CD14-positive monocyte (primary cell): ENCODE measurements around the gene IRF2. TPM values are rescaled to one million over a fixed set of nuclear protein-coding genes. Genes with fewer than 3 reads are reported as not detected.

Experiments used
- DNase-seq, 3 donors: peaks; one replicate each; pipeline ENCODE4 v3.0.0-alpha.2; 2011 to 2022
- H2AFZ ChIP-seq: 2 replicates; pipeline ENCODE4 v1.6.0; 2012; ENCODE audit warnings: mild to moderate bottlenecking, low read depth, low read length, inconsistent platforms; ENCODE audit not compliant: insufficient read depth, poor library complexity, severe bottlenecking
- H3K27ac ChIP-seq, 2 donors: 1 replicate in 1 of 2; 2 replicates in 1 of 2; pipeline ENCODE4 v1.5.1; 2012 to 2013; ENCODE audit warnings: low read length in 2 of 2, control low read depth in 1 of 2, inconsistent platforms in 1 of 2, low read depth in 1 of 2, mild to moderate bottlenecking in 1 of 2
- H3K27me3 ChIP-seq, 2 donors: one replicate each; pipeline versions ENCODE4 v1.6.0 to v1.6.1; 2011 to 2013; ENCODE audit warnings: low read length in 2 of 2; ENCODE audit not compliant: control insufficient read depth in 2 of 2, insufficient read depth in 2 of 2
- H3K36me3 ChIP-seq, 2 donors: replicated peaks in 1 of 2; 1 replicate in 1 of 2; 2 replicates in 1 of 2; pipeline versions ENCODE4 v1.5.1 to v1.6.1; 2012 to 2013; ENCODE audit warnings: low read length in 2 of 2, control low read depth in 1 of 2, inconsistent platforms in 1 of 2, mild to moderate bottlenecking in 1 of 2; ENCODE audit not compliant: insufficient read depth in 2 of 2, control insufficient read depth in 1 of 2
- H3K4me1 ChIP-seq, 2 donors: 1 replicate in 1 of 2; 2 replicates in 1 of 2; pipeline versions ENCODE4 v1.5.1 to v1.6.1; 2012 to 2013; ENCODE audit warnings: low read length in 2 of 2, control low read depth in 1 of 2, inconsistent platforms in 1 of 2, mild to moderate bottlenecking in 1 of 2, moderate library complexity in 1 of 2; ENCODE audit not compliant: insufficient read depth in 2 of 2, control insufficient read depth in 1 of 2
- H3K4me2 ChIP-seq: replicated peaks from 2 replicates; pipeline ENCODE3; 2012; ENCODE audit warnings: low read length, moderate library complexity, mild to moderate bottlenecking; ENCODE audit not compliant: poor library complexity, severe bottlenecking; ENCODE audit errors: extremely low read depth
- H3K4me3 ChIP-seq, 3 experiments: fragments of 200-600 bp in 1 of 3; sonication (generic) in 1 of 3; replicated peaks in 1 of 3; 1 replicate in 2 of 3; 2 replicates in 1 of 3; pipeline ENCODE4 v1.5.1; 2011 to 2013; ENCODE audit warnings: low read length in 3 of 3, mild to moderate bottlenecking in 3 of 3, control low read depth in 2 of 3, low read depth in 2 of 3, inconsistent platforms in 1 of 3, moderate library complexity in 1 of 3
- H3K79me2 ChIP-seq: 2 replicates; pipeline ENCODE4 v1.6.0; 2012; ENCODE audit warnings: mild to moderate bottlenecking, control low read depth, inconsistent platforms, low read length, moderate library complexity; ENCODE audit not compliant: insufficient read depth
- H3K9ac ChIP-seq: 2 replicates; pipeline ENCODE4 v1.6.0; 2017; ENCODE audit warnings: low read length, mild to moderate bottlenecking; ENCODE audit not compliant: insufficient read depth, poor library complexity, severe bottlenecking
- H3K9me3 ChIP-seq, 2 donors: replicated peaks in 1 of 2; 1 replicate in 1 of 2; 2 replicates in 1 of 2; pipeline versions ENCODE4 v1.5.1 to v1.6.1; 2012 to 2013; ENCODE audit warnings: low read length in 2 of 2, control low read depth in 1 of 2; ENCODE audit not compliant: control insufficient read depth in 1 of 2, insufficient read depth in 1 of 2
- H4K20me1 ChIP-seq: 2 replicates; pipeline ENCODE4 v1.6.0; 2012; ENCODE audit warnings: mild to moderate bottlenecking, low read length, control low read depth, moderate library complexity; ENCODE audit not compliant: insufficient read depth
- H3K27ac Mint-ChIP-seq, 7 donors: one replicate each; pipeline ENCODE4 v1.8.0; 2020; ENCODE audit warnings: mild to moderate bottlenecking in 7 of 7, mixed read lengths in 7 of 7, moderate library complexity in 6 of 7, inconsistent platforms in 2 of 7
- H3K27me3 Mint-ChIP-seq, 3 donors: one replicate each; pipeline ENCODE4 v1.8.0; 2021 to 2022; ENCODE audit warnings: low read depth in 3 of 3, mild to moderate bottlenecking in 3 of 3, mixed read lengths in 3 of 3, moderate library complexity in 3 of 3, inconsistent platforms in 1 of 3
- H3K36me3 Mint-ChIP-seq, 2 donors: one replicate each; pipeline ENCODE4 v1.8.0; 2020; ENCODE audit warnings: mixed read lengths in 2 of 2, inconsistent platforms in 1 of 2, mild to moderate bottlenecking in 1 of 2
- H3K4me1 Mint-ChIP-seq: one replicate; pipeline ENCODE4 v1.8.0; 2020; ENCODE audit warnings: mild to moderate bottlenecking, mixed read lengths
- H3K4me3 Mint-ChIP-seq, 2 donors: one replicate each; pipeline ENCODE4 v1.8.0; 2020; ENCODE audit warnings: mild to moderate bottlenecking in 2 of 2, mixed read lengths in 2 of 2, moderate library complexity in 1 of 2
- H3K9me3 Mint-ChIP-seq, 7 donors: one replicate each; pipeline ENCODE4 v1.8.0; 2020 to 2022; ENCODE audit warnings: mixed read lengths in 7 of 7, mild to moderate bottlenecking in 6 of 7, moderate library complexity in 6 of 7, inconsistent platforms in 2 of 7
- WGBS: methylation state at CpG from one replicate; pipeline ENCODE4 v1.1.5; 2013; ENCODE audit warnings: missing lambda C conversion rate; ENCODE audit not compliant: insufficient coverage; 5-methylcytosine and 5-hydroxymethylcytosine counted together
- intact Hi-C, 2 donors: fragments of 100-400 bp; cut with micrococcal nuclease; formaldehyde crosslinking; loops; one replicate each; pipeline versions ENCODE4 v1.15.0 to v1.15.1; 2023
- polyA plus RNA-seq, 3 donors: library from polyadenylated mRNA; depleted of rRNA in 1 of 3; unstranded in 2 of 3; stranded (reverse) in 1 of 3; fragments of 300-500 nt in 2 of 3; fragments of >200 nt in 1 of 3; fragmentation: Illumina TruSeq in 2 of 3; gene quantifications; 1 replicate in 2 of 3; 2 replicates in 1 of 3; pipeline ENCODE4 v1.2.3, GENCODE V29; 2012 to 2021
- TF ChIP-seq, protein P1 (sequence below): fragments of 200-600 bp; IDR thresholded peaks from one replicate; pipeline ENCODE4 v1.8.0; 2022; ENCODE audit warnings: antibody characterized with exemption, mild to moderate bottlenecking

The IRF2 gene
- polyA plus RNA-seq, 3 donors = 51.3 to 76.8 (median 56.1) TPM

DNA sequence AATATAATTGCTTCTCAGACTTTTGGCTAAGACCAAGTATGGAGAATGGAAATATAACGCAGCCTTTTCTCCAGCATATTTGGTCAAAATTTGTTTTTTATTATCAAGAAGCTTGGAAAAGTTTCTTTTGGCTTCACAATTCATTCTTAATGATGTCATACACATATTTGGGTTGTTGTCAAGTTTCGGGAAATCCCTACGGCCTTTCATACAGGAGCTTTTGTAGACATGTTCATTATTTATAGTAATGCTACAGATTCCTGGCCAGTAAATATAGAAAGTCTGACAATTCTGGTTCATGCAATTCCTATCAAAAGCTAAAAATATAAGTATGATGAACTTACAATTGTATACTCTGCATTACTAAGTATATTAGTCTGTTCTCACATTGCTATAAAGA, 112.9 kb downstream of the IRF2 start:
- Histone ChIP-seq H3K36me3 (no peaks in the 10 kb centered on the region), H3K27me3 (no peaks in the 10 kb centered on the region), H3K4me1 (peaks cover 17 to 37% of the 10 kb centered on the region in 2 donors), H4K20me1 (no peaks in the 10 kb centered on the region), H3K79me2 (no peaks in the 10 kb centered on the region), H3K27ac (no peak overlapping the region), H2AFZ (no peak overlapping the region), H3K4me2 (no peak overlapping the region), H3K9me3 (peaks cover 8 to 10% of the 10 kb centered on the region in 2 donors), H3K9ac (no peak overlapping the region), H3K4me3 (no peak overlapping the region)
- H3K4me3 Mint-ChIP-seq = no peak overlapping the region
- peaks cover 0 to 2% (median 1%) of the 10 kb centered on the region in 3 donors for H3K27me3 Mint-ChIP-seq
- intact Hi-C loops = no loop called here
- DNase-seq = no peak
- TF ChIP-seq, protein P1, sequence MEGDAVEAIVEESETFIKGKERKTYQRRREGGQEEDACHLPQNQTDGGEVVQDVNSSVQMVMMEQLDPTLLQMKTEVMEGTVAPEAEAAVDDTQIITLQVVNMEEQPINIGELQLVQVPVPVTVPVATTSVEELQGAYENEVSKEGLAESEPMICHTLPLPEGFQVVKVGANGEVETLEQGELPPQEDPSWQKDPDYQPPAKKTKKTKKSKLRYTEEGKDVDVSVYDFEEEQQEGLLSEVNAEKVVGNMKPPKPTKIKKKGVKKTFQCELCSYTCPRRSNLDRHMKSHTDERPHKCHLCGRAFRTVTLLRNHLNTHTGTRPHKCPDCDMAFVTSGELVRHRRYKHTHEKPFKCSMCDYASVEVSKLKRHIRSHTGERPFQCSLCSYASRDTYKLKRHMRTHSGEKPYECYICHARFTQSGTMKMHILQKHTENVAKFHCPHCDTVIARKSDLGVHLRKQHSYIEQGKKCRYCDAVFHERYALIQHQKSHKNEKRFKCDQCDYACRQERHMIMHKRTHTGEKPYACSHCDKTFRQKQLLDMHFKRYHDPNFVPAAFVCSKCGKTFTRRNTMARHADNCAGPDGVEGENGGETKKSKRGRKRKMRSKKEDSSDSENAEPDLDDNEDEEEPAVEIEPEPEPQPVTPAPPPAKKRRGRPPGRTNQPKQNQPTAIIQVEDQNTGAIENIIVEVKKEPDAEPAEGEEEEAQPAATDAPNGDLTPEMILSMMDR = no peak
- H3K36me3 Mint-ChIP-seq = peaks cover 0 to 9% of the 10 kb centered on the region in 2 donors
- no CpG with 5 or more reads among the region's 3 CpGs for WGBS
- H3K9me3 Mint-ChIP-seq = peaks cover 5 to 9% (median 8%) of the 10 kb centered on the region in 7 donors
- H3K4me1 Mint-ChIP-seq = peaks cover 33% of the 10 kb centered on the region
- H3K27ac Mint-ChIP-seq = no peak overlapping the region

DNA sequence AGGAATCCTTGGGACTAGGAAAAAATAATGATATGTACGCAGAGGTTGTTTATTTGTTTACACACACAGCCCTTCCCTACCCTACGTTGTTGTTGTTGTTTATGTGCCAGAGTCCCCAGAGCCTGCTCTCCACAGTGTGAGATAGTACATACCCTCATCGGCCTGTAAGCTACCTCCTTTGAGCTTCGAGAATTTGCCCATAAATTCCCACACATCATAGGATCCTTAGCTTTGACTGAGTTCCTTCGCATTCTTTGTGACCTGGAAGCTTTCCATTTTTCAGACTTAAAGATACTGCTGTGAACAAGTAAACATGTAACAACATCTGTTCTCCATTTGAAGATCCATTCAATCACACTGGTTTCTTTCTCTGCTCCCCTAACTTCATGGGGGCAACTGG, 114.5 kb downstream of the IRF2 start:
- H3K4me2 ChIP-seq = no peak overlapping the region
- Mint-ChIP-seq H3K4me3 (no peak overlapping the region), H3K4me1 (peaks cover 48% of the 10 kb centered on the region), H3K9me3 (peaks cover 5 to 9% (median 7%) of the 10 kb centered on the region in 7 donors), H3K36me3 (peaks cover 0 to 9% of the 10 kb centered on the region in 2 donors), H3K27me3 (peaks cover 0 to 2% (median 1%) of the 10 kb centered on the region in 3 donors), H3K27ac (no peak overlapping the region)
- H3K36me3 ChIP-seq = no peaks in the 10 kb centered on the region
- TF ChIP-seq, protein P1 = no peak
- intact Hi-C loops = loop anchor here (5.0 to 10.0 kb wide), 2 partner anchors 48 to 115 kb away; partner anchors contain the start of gene IRF2 (in 1 of the 2)
- H4K20me1 ChIP-seq = no peaks in the 10 kb centered on the region
- no peak overlapping the region for H3K9ac ChIP-seq
- H3K79me2 ChIP-seq = no peaks in the 10 kb centered on the region
- no peak overlapping the region for H2AFZ ChIP-seq
- 96% methylated on average over 3 of the region's 5 CpGs for WGBS
- no peaks in the 10 kb centered on the region for H3K27me3 ChIP-seq
- no peak overlapping the region for H3K4me3 ChIP-seq
- H3K4me1 ChIP-seq = peaks cover 32 to 52% of the 10 kb centered on the region in 2 donors
- H3K27ac ChIP-seq = no peak overlapping the region
- DNase-seq = no peak
- peaks cover 8 to 10% of the 10 kb centered on the region in 2 donors for H3K9me3 ChIP-seq
